HG02885 (cell line): ENCODE data around the gene PTPRM.

Source experiments
- ATAC-seq: cut with Tn5 transposase; IDR thresholded peaks from one replicate; pipeline ENCODE4 v1.9.1; 2021; ENCODE audit warnings: mild to moderate bottlenecking; ENCODE audit not compliant: unreplicated experiment, poor library complexity

The PTPRM gene

DNA sequence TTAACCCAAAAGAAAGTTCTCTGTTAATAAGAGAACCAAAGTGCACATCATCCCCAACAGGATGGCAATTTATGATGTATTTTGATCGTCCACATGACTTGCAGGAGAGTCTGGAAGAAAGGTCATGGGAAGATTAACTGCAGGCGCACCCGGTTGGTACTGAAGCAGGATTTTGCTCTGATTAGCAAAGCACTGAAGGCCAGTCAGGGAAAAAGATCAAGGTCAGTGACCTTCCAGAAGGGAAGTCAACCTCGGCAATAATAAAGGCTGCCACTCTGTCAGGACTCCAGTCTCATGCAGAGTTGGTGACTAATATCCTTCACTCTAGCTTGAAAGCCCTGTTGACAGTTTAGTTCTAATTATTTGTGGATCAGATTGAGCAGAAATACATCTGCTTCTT, 609.4 kb downstream of the PTPRM start:
- ATAC-seq: no peak

DNA sequence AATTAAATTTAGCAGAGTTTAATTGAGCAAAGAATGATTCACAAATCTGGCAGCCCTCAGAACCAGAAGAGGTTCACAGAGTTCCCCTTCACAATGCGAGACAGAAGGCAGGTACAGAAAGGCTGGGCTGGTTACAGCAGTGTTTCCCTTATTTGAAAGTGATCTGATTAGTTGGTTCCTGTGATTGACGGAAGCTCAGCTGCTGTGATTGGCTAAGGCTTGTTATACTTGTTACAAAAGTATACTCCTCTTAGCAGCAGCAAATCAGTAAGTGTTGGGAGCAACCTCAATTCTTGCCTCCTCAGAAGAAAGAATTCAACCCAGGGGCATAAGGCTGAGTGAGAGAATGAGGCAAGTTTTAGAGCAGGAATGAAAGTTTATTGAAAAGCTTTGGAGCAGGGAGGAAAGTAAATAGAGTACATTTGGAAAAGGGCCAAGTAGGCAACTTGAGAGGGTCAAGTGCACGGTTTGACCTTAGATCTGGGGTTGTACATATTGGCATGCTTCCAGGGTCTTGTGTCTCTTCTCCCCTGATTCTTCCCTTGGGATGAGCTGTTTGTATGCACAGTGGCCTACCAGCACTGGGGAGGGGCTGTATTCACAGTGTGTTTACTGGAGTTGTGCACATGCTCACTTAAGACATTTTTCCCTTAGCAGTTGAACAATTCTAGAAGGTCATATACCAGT, 610.4 kb downstream of the PTPRM start:
- ATAC-seq: no peak

- ATAC-seq: no peak
Observed at GRCh38 chr18:8186413-8186812, 619.3 kb downstream of the PTPRM start.

GRCh38 chr18:8188184-8188583, 621.1 kb downstream of the PTPRM start:
- no peak for ATAC-seq

DNA sequence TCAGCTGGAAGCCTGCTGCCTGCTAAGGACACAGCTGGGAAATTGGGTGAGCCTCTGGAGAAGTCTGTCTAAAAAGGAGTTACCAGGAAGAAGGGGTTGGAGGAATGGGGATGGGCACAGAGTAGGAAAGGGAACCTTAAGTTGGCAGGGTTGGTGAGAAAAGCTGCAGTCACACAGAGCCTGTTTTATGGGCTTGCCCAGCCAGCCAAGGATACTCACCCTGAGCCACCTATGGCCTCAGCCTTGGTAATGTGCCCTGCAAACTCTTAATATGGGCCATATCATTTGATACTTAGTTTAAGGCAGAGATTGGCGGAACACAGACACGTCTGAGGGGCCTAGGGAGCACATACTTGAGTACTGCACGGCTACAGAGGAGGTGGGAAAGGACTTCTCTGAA, 623.9 kb downstream of the PTPRM start:
- no peak for ATAC-seq

- ATAC-seq: no peak
Observed at GRCh38 chr18:8194431-8194830, 627.3 kb downstream of the PTPRM start.

GRCh38 chr18:8196238-8196637, 629.1 kb downstream of the PTPRM start:
- ATAC-seq: no peak

- no peak for ATAC-seq
Observed at GRCh38 chr18:8197499-8197898, 630.4 kb downstream of the PTPRM start.

GRCh38 chr18:8207996-8208395, 640.9 kb downstream of the PTPRM start:
- ATAC-seq: no peak

- no peak for ATAC-seq
Observed at GRCh38 chr18:8208716-8209115, 641.6 kb downstream of the PTPRM start.

DNA sequence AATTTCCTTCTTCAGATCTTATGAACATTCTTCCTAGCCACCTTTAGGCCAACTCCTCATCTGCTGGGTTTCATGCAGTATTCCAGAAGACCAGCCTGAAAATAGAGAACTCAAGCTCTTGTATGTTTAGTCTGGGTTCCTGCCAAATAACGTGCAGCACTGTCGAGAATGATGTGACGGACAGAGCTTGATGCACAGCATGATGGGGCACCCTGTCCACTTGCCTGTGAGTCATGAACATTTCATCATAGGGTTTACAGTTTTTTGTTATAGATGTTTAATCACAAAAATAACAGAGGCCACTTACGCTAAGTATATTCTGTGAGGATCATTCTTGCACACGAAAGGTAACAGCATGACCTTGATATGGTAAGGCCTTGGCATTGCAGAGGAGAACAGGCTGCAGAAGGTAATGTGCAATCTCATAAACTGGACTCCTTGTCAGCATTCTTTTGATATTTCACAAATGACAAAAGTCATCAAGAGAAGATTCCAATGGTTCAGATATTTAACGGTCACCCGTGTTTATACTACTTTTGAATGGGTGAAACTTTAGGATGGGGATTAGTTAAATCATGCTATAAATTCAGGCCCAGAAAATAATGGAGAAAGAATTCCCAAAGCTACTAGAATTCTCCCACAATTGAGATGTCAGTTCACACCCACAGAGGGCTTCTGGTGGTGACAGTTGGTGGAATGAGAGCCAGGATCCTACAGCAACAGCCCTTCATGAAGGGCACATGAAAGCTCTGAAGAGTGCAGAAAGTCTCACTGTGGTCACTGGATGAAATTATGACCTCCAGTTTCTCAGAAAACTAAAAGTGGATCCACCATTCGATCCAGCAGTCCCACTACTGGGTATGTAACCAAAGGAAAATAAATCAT, 646.0 kb downstream of the PTPRM start:
- no peak for ATAC-seq

DNA sequence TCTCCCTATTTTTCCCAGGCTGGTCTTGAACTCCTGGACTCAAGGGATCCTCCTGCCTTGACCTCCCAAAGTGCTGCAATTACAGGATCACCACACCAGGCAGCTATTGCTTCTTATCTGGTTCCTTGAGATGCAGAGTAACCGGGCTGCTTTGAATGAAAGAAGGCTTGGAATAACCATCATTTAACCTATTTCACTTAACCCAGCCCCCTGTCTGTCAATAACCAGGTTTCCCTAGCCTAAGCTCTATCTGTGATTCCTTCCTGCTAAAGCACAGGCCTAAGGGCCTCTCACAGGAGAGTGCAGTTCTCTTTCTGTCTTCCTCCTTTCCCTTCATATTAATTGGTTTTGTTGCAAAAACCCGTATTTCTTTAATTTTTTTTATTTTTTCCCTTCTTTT, 648.6 kb downstream of the PTPRM start:
- ATAC-seq: no peak

- ATAC-seq: no peak
Observed at GRCh38 chr18:8217051-8217564, 650.0 kb downstream of the PTPRM start.

- no peak for ATAC-seq
Observed at GRCh38 chr18:8218197-8218596, 651.1 kb downstream of the PTPRM start.

DNA sequence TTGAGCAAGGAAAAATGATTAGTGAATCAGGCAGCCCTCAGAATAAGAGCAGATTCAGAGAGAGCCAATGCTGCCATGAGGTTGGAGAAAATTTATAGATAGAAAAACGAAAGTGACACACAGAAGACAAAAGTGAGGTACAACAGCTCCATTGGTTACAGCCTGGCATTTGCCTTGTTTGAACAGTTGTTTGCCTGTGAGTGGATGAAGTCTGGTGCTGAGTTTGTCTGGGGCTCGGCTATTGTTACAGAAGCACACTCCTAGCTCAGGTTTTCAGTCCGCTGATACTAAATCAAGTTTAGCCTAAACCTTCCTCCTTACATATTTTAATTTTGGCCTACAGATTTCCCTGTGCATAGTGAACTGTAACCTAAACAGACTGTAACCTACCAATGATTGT, 654.3 kb downstream of the PTPRM start:
- ATAC-seq: no peak

DNA sequence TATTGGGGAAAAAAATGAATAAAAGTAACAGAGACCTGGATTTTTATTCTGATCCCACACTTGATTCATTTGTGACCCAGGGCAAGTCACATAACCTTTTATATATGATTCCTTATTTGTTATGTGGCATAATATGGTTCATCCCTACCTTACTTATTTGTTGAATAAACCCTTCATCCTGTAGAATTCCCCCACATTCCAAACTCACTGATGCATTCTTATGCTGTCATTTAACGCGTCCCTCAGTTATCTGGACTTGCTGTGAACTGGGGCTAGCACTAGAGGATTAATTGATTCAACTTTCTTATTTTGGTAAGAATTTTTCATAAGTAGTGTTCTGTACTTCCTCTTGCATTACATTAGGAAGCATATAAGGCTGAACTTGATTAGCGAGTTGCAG, 657.5 kb downstream of the PTPRM start:
- no peak for ATAC-seq

DNA sequence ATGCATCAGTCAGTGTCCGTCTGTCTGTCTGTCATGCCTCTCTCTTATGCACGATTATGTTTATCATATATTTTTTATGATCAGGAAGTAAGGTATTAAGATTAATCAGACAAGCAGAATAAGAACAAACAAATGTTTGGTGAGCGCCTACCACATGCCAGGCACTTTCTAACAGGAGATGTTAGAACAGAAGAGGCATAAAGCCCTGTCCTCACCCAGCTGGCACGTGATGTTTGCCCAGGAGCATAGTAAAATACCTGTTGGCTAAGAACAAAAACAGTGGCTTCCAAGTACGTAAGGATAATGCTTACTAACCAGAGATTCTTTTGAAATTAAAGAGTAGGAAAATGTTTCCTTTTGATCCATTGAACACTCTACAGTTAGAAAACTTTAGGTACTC, 661.9 kb downstream of the PTPRM start:
- no peak for ATAC-seq

DNA sequence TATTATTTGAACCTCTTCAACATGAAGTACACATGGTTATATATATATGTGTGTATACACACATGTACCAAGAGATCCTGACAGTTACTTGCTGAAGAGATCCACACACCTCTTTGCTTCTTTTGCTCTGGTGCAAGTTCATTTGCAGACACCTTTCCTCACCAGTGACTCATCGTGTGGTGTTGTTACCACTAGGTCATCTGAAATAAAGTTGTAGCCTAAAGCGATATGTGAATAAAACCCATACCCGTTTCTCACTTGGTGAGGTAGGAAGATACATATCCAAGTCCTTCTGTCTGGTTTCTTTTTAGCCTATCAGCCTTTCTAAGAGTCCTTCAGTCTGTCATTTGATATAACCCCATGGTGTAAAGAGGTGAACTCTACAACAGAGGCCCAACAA, 662.7 kb downstream of the PTPRM start:
- ATAC-seq: no peak

- no peak for ATAC-seq
Observed at GRCh38 chr18:8231316-8231715, 664.2 kb downstream of the PTPRM start.

DNA sequence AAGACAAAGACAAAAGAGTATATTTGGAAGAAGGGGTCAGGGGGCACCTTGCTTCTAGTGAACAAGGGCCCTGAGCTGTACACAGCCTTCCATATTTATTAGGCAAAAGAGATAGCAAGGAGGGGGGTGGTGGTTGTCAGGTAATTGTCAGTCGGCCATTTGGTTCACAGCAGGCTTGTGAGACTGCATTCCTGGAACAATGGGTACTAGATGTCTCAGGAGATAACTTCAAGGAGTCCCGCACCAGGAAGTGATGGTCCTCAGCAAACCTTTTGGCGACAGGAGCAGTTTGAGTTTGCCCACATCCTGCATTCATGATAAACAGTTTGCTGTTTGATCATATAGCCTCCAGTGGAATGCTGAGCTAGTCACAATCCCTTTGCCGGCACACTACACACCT, 665.7 kb downstream of the PTPRM start:
- no peak for ATAC-seq

GRCh38 chr18:8235894-8236293, 668.8 kb downstream of the PTPRM start:
- no peak for ATAC-seq

- no peak for ATAC-seq
Observed at GRCh38 chr18:8238507-8238906, 671.4 kb downstream of the PTPRM start.
